Adrenal gland (tissue), 12 donors: ENCODE results near the gene FCN3. TPM values are rescaled to one million over a fixed set of nuclear protein-coding genes. Genes with fewer than 3 reads are reported as not detected.
"Not testable (repeated sequence)": the region's sequence is repeated elsewhere in the genome, so short reads cannot be mapped to it uniquely, and the experiment has no call there.

Experiments used
- DNase-seq, 7 donors: peaks; one replicate each; pipeline ENCODE4 v3.0.0-alpha.2; 2019 to 2020
- H3K27ac ChIP-seq, 5 donors: fragments of 200-600 bp; sonication (generic) in 4 of 5; 1 replicate in 3 of 5; 2 replicates in 2 of 5; pipeline versions ENCODE4 v1.5.1 to v1.8.0; 2016 to 2020; ENCODE audit warnings: mild to moderate bottlenecking in 1 of 5
- H3K27me3 ChIP-seq: fragments of 200-600 bp; 2 replicates; pipeline ENCODE4 v1.8.0; 2021
- H3K36me3 ChIP-seq, 2 donors: fragments of 200-600 bp; replicated peaks in 1 of 2; 1 replicate in 1 of 2; 2 replicates in 1 of 2; pipeline versions ENCODE4 v1.5.1 to v1.8.0; 2018 to 2022
- H3K4me1 ChIP-seq, 2 donors: fragments of 200-600 bp; replicated peaks in 1 of 2; 1 replicate in 1 of 2; 2 replicates in 1 of 2; pipeline versions ENCODE4 v1.5.1 to v1.8.0; 2018 to 2021
- H3K4me3 ChIP-seq, 4 donors: fragments of 200-600 bp; sonication (generic) in 3 of 4; one replicate each; pipeline ENCODE4 v1.5.1; 2016 to 2018
- H3K9me3 ChIP-seq, 3 donors: fragments of 200-600 bp; sonication (generic) in 1 of 3; replicated peaks in 1 of 3; 1 replicate in 2 of 3; 2 replicates in 1 of 3; pipeline versions ENCODE4 v1.5.1 to v1.8.0; 2016 to 2021
- POLR2A ChIP-seq, 2 donors: fragments of 450-650 bp; IDR thresholded peaks; one replicate each; pipeline ENCODE4 v1.6.1; 2017; ENCODE audit warnings: antibody characterized with exemption in 2 of 2, mild to moderate bottlenecking in 2 of 2, moderate library complexity in 1 of 2
- WGBS, 4 donors: extraction: QIAGEN DNeasy Blood & Tissue Kit in 2 of 4; methylation state at CpG; one replicate each; pipeline versions ENCODE4 v1.1.5 to v1.1.7; 2013 to 2017; 5-methylcytosine and 5-hydroxymethylcytosine counted together
- intact Hi-C, 2 donors: fragments of 100-400 bp; cut with DNase I; formaldehyde crosslinking; loops; one replicate each; pipeline versions ENCODE4 v1.14.1 to v1.15.0; 2022 to 2023
- polyA plus RNA-seq, 3 donors: library from polyadenylated mRNA; stranded (reverse); fragments of 200-250 nt in 2 of 3; fragments of 350-450 nt in 1 of 3; fragmentation: Illumina TruSeq in 1 of 3; extraction: RNeasy Lipid Tissue Mini Kit (QIAGEN cat#74804) in 1 of 3; gene quantifications; one replicate each; pipeline ENCODE4 v1.2.3, GENCODE V29; 2013 to 2014
- total RNA-seq, 9 donors: library from RNA; depleted of rRNA in 4 of 9; stranded (reverse); fragments of >200 nt in 4 of 9; fragments of 120-200 nt in 1 of 9; fragmentation: NEBNext Ultra II Directional in 1 of 9; extraction: Animal tissue kit (Norgen Biotek cat#: 25700) in 1 of 9; gene quantifications; one replicate each; pipeline versions ENCODE4 v1.1.0 to v1.2.4, GENCODE V29; 2013 to 2023
- TF ChIP-seq, protein P1 (sequence below), 6 experiments: fragments of 450-650 bp in 4 of 6; fragments of 200-600 bp in 2 of 6; sonication (generic) in 1 of 6; IDR thresholded peaks; 1 replicate in 5 of 6; 2 replicates in 1 of 6; pipeline versions ENCODE4 v1.5.1 to v1.8.0; 2016 to 2021; ENCODE audit warnings: antibody characterized with exemption in 6 of 6, mild to moderate bottlenecking in 2 of 6, moderate library complexity in 1 of 6
- donor health status: healthy with polysubstance abuse.
- donor health status: Bipolar disorder and iron deficiency.
- donor health status: DM: yes; HTN: yes; CAD: no.
- donor health status: DM: no; HTN: no; CAD: no.
- donor health status: DM: no; HTN: no; CAD: no.
- donor health status: DM: yes; HTN: yes; CAD: no.

FCN3 gene
- total and polyA plus RNA-seq, 12 donors = 6.3 to 83.3 (median 32.0) TPM

- H3K4me1 ChIP-seq = peaks cover 27 to 54% of the 10 kb centered on the region in 2 donors
- peaks cover 0 to 44% of the 10 kb centered on the region in 2 donors for H3K36me3 ChIP-seq
- intact Hi-C loops = loop anchor here in 1 of 2 donors (10.0 kb wide), 1 partner anchor 148 kb away; no protein-coding TSS in a partner anchor
- TF ChIP-seq, protein P1, sequence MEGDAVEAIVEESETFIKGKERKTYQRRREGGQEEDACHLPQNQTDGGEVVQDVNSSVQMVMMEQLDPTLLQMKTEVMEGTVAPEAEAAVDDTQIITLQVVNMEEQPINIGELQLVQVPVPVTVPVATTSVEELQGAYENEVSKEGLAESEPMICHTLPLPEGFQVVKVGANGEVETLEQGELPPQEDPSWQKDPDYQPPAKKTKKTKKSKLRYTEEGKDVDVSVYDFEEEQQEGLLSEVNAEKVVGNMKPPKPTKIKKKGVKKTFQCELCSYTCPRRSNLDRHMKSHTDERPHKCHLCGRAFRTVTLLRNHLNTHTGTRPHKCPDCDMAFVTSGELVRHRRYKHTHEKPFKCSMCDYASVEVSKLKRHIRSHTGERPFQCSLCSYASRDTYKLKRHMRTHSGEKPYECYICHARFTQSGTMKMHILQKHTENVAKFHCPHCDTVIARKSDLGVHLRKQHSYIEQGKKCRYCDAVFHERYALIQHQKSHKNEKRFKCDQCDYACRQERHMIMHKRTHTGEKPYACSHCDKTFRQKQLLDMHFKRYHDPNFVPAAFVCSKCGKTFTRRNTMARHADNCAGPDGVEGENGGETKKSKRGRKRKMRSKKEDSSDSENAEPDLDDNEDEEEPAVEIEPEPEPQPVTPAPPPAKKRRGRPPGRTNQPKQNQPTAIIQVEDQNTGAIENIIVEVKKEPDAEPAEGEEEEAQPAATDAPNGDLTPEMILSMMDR (IDR thresholded peaks at IDR 0.05) = no peak
- TF ChIP-seq POLR2A (IDR thresholded peaks at IDR 0.05) = no peak
- H3K4me3 ChIP-seq = no peak overlapping the region
- no peaks in the 10 kb centered on the region for H3K9me3 ChIP-seq
- H3K27me3 ChIP-seq = no peaks in the 10 kb centered on the region
- H3K27ac ChIP-seq = peak overlapping the region; percentile 49 to 89 (median 81)
- 51 to 84% (median 72%) methylated on average over 4 of the region's 4 CpGs for WGBS, 4 donors
- no peak for DNase-seq
Observed at GRCh38 chr1:27406362-27406680, 31.7 kb upstream of the FCN3 start.

DNA sequence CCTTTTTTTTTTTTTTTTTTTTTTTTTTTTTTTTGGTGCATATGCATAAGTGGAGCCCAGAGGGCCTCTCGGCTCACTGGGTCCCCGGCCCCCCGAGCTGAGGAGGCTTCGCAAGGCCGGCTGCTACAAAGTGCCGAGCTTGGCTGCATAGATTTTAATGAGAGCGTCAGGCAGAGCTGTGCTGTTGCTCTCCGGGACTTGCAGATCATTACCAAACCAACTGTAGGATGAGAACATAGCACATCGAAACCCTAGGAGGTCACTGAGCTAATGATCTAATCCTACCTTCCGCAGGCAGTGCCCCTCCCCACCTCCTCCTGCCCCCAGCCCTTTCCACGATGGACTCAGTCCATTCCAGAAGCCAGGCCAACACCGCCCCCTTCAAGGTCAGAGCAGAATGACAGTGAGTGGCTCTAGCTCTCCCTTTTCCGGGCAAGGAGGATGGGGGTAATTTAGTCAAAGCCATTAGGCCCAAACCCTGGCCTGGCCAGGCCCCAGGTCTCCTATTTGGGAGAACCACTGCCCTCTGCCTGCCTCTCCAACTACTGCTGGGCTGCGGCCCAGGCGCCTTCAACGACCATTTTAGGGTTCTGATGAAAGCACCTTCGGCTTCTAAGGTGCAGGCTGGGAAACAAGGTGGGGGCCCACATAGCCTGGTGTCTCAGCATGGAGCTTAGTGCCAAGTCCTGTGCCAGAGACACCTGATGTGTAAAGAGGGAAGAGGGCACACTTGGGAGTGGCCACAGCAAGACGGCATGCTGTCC, 31.2 kb upstream of the FCN3 start:
- Histone ChIP-seq H3K4me1 (peaks cover 27 to 54% of the 10 kb centered on the region in 2 donors), H3K27ac (peak overlapping the region; percentile 49 to 89 (median 81)), H3K36me3 (peaks cover 0 to 39% of the 10 kb centered on the region in 2 donors)
- H3K27me3 ChIP-seq, H3K9me3 ChIP-seq, H3K4me3 ChIP-seq: not testable (repeated sequence)
- WGBS, 4 donors = 50 to 57% (median 54%) methylated on average over 3 to 17 of the region's 18 CpGs
- intact Hi-C loops = loop anchor here (2.0 to 10.0 kb wide), 2 partner anchors 149 to 197 kb away; no protein-coding TSS in a partner anchor
- TF ChIP-seq, protein P1 (IDR thresholded peaks at IDR 0.05) = peak in 5 of 6 experiments; percentile 16 to 44 (median 18)
- DNase-seq = peak in 4 of 7 donors; percentile 49 to 67 (median 62)

DNA sequence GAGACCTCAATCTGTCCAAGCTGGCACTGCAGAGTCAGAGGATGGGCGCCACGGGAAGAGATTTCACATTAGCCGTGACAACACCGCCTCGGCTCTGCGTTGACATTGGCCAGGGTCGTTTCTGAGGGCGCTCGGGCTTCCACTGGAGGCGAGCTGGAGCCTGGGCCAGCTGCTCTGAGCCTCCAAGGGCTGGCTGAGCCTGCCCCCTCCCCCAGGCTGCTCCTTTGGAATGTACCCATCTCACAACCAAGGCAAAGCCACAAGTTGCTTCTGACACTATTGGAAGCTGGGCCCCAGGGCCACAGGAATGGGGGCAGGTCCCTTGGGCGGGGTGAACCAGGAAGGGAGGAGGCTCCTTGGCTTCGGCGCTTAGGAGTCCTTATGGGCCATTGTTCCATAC, 30.4 kb upstream of the FCN3 start:
- no peaks in the 10 kb centered on the region for H3K27me3 ChIP-seq
- H3K36me3 ChIP-seq = peaks cover 0 to 32% of the 10 kb centered on the region in 2 donors
- H3K4me3 ChIP-seq = no peak overlapping the region
- WGBS, 4 donors = 48 to 65% (median 63%) methylated on average over 6 to 13 of the region's 13 CpGs; no CpG with 5 or more reads in 1 of the 4 donors
- DNase-seq = peak in 3 of 7 donors; percentile 56 to 75 (median 68)
- no peaks in the 10 kb centered on the region for H3K9me3 ChIP-seq
- H3K27ac ChIP-seq = peak overlapping the region; percentile 12 to 88 (median 81)
- TF ChIP-seq, protein P1 (IDR thresholded peaks at IDR 0.05) = no peak
- TF ChIP-seq POLR2A (IDR thresholded peaks at IDR 0.05) = no peak
- peaks cover 27 to 59% of the 10 kb centered on the region in 2 donors for H3K4me1 ChIP-seq
- intact Hi-C loops = loop anchor here (2.0 to 10.0 kb wide), 2 partner anchors 150 to 198 kb away; no protein-coding TSS in a partner anchor

- Histone ChIP-seq H3K4me1 (peaks cover 27 to 59% of the 10 kb centered on the region in 2 donors), H3K27me3 (no peaks in the 10 kb centered on the region), H3K36me3 (peaks cover 0 to 23% of the 10 kb centered on the region in 2 donors), H3K27ac (peak overlapping the region in 4 of 5 donors; percentile 65 to 88 (median 83)), H3K9me3 (no peaks in the 10 kb centered on the region), H3K4me3 (no peak overlapping the region)
- DNase-seq = no peak
- TF ChIP-seq POLR2A (IDR thresholded peaks at IDR 0.05) = no peak
- intact Hi-C loops = loop anchor here (2.0 to 10.0 kb wide), 2 partner anchors 151 to 199 kb away; no protein-coding TSS in a partner anchor
Observed at GRCh38 chr1:27403931-27404330, 29.3 kb upstream of the FCN3 start.
